ENCODE results near the gene CA7.
A peak's percentile ranks its signal among the peaks of the same experiment; 100 is the strongest.

The CA7 gene

GRCh38 chr16:66872943-66873684, 28.9 kb downstream of the CA7 start:
- peak in 57 of 58 donors; percentile 30 to 91 (median 74) for DNase-seq

- no peak for DNase-seq
These were observed 29.5 kb downstream of the CA7 start for GRCh38 chr16:66873685-66874055.

- no peak for DNase-seq
These were observed 30.0 kb downstream of the CA7 start for GRCh38 chr16:66874079-66874775.

GRCh38 chr16:66878067-66878466, 33.9 kb downstream of the CA7 start:
- peak in 6 of 58 donors; percentile 7 to 27 (median 14) for DNase-seq

GRCh38 chr16:66880288-66881013, 36.2 kb downstream of the CA7 start, which contains the start of gene PDP2:
TSS of gene PDP2 (plus strand) at chr16:66880515. CDS start at chr16:66884285, 3,770 bp downstream.
- peak; percentile 54 to 98 (median 92) for DNase-seq

- DNase-seq: no peak
These were observed 36.8 kb downstream of the CA7 start for GRCh38 chr16:66881014-66881417.

GRCh38 chr16:66881560-66881959, 37.3 kb downstream of the CA7 start:
- DNase-seq: no peak

GRCh38 chr16:66881964-66882508, 37.8 kb downstream of the CA7 start:
- no peak for DNase-seq

- DNase-seq: no peak
These were observed 38.5 kb downstream of the CA7 start for GRCh38 chr16:66882702-66883101.

GRCh38 chr16:66885491-66885890, 41.3 kb downstream of the CA7 start:
- no peak for DNase-seq

- no peak for DNase-seq
These were observed 42.1 kb downstream of the CA7 start for GRCh38 chr16:66886321-66886720.

GRCh38 chr16:66886914-66887313, 42.7 kb downstream of the CA7 start:
- DNase-seq: no peak

GRCh38 chr16:66888647-66889615, 44.7 kb downstream of the CA7 start:
- no peak for DNase-seq

GRCh38 chr16:66889622-66890021, 45.4 kb downstream of the CA7 start:
- DNase-seq: no peak

- DNase-seq: no peak
These were observed 46.6 kb downstream of the CA7 start for GRCh38 chr16:66890799-66891198.

GRCh38 chr16:66891360-66891759, 47.1 kb downstream of the CA7 start:
- DNase-seq: no peak

GRCh38 chr16:66891797-66892196, 47.6 kb downstream of the CA7 start:
- no peak for DNase-seq

- DNase-seq: no peak
These were observed 49.8 kb downstream of the CA7 start for GRCh38 chr16:66894055-66894454.

- DNase-seq: peak in 53 of 58 donors; percentile 24 to 83 (median 57)
These were observed 50.9 kb downstream of the CA7 start for GRCh38 chr16:66894948-66895688.

- DNase-seq: no peak
These were observed 51.4 kb downstream of the CA7 start for GRCh38 chr16:66895689-66895979.
